Stromal cell of bone marrow (primary cell): ENCODE data around the gene REXO1.
"Not testable (repeated sequence)": the region's sequence is repeated elsewhere in the genome, so short reads cannot be mapped to it uniquely, and the experiment has no call there.

Experiments
- DNase-seq: peaks from one replicate; pipeline ENCODE4 v3.0.0-alpha.2; 2012; ENCODE audit warnings: low read depth

The REXO1 gene

DNA sequence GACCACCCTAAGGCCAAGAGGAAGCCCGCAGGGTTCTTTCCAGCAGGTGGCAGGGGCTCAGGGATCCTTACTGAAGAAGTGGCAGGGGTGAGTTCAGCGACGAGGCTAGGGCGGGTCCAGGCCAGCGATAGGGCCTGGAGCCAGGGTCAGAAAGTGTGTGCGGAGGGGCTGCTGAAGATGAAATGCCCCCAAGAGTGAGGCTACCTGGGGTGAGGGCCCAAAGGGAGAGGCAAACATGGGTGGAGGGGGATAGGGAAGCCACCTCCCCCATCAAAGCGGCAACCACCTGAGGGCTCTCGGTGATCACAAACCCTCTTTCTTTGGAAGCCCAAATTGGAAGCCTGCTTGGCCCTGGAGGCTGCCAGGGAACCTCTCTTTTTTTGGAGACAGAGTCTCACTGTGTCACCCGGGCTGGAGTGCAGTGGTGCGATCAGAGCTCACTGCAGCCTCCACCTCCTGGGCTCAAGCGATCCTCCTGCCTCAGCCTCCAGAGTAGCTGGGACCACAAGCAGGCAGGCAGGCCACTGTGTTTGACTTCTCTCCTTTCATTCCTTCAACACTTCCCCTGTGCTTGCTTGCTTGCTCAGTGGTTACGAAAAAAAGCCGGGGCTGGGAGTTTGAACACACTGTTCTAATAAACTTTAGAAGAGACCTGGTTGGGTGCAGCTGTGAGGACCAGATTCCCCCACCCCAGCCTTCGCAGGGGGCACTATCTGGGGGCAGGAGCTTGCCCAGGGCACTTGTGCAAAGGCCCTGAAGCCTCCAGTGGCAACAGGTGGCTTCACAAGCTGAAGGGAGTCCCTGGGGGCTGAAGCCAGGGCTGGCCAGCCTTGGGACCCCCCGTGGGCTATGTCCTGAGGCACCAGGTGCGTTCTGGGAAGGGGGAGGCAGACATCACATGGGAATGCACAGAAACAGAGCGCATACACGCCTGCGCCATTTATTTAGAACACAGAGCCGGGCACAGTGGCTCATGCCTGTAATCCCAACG, 34.8 kb downstream of the REXO1 start:
- no peak for DNase-seq

DNA sequence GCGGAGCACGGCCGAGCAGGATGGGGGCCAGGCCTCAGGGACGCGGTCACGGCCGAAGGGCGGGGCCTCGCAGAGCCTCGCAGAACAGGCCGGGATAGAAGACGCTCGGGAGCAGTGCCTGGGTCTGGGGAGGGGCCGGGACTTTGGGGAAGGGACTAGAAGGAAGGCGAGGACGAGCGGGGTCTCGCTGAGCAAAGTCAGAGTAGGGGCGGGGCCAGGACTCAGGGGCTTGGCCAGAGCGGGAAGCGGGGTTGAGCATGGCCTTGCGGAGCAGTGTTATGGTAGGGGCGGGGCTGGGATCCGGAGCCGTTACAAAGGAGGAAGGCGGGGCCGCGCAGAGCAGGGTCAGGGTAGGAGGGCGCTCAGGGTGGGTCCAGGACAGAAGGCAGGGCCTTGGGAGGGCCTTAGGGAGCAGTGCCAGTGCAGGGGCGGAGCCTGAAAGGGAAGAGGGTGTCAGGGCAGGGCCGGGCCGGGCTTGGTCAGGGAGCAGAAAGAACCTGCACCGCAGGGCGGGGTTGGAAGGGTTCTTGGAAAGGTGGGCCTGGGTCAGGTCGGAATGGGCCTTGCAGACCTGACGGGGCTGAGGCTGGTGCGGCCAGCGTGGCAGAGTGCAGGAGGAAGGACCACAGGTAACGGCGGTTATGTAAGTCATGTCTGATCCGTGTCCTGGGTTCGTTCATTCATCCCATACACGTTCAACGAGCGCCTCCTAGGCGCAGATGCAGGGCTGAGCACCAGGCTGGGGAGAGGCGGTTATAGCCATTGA, 35.7 kb downstream of the REXO1 start:
- DNase-seq = peak; percentile 75

DNA sequence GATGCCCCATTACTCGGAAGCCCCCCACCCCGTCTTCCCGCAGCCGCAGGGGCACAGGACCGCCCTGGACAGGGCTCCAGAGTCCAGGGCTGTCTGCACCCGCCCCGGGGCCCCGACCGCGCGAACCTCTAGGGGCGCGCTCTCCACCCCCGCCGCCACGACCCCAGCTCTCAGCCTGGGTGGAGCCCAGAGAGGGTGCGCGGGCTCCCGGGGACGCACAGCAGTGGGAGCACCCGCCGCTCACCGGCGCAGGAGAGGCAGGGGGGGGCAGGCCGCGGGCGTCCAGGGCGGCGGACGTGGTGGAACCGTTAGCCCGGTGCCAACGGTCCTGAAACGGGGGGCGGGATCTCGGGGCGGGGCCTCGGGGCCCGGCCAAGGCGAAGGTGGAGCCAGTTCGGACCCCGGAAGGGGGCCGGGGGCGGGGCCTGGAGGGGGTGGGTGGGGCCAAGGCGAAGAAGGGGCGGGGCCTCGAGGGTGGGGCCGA, 36.3 kb downstream of the REXO1 start, which contains the start of gene ATP8B3:
ATP8B3 (minus strand) TSS at position 335 of the 484 bp plus-strand sequence. CDS start 540 bp downstream, outside the sequence.
- DNase-seq = no peak

DNA sequence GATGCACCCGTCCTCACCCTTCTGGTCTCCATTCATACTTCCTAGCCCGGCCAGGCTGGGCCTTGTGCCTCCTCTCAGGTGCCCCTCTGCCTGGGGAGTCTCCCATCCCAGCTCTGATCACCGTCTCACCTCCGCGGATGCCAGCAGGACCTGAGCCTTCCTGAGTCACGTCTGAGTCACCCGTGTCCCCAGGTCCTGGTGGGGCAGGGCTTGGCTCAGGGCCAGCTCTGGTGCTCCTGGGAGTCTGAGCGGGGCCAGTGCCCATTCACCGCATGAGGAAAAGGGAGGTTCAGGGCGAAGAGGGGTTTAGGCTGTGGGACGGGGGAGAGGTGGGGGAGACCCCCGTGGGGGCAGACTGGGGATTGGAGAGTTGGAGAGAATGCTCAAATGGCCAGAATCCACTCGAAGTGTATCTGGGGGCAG, 36.8 kb downstream of the REXO1 start:
- DNase-seq = peak; percentile 12

DNA sequence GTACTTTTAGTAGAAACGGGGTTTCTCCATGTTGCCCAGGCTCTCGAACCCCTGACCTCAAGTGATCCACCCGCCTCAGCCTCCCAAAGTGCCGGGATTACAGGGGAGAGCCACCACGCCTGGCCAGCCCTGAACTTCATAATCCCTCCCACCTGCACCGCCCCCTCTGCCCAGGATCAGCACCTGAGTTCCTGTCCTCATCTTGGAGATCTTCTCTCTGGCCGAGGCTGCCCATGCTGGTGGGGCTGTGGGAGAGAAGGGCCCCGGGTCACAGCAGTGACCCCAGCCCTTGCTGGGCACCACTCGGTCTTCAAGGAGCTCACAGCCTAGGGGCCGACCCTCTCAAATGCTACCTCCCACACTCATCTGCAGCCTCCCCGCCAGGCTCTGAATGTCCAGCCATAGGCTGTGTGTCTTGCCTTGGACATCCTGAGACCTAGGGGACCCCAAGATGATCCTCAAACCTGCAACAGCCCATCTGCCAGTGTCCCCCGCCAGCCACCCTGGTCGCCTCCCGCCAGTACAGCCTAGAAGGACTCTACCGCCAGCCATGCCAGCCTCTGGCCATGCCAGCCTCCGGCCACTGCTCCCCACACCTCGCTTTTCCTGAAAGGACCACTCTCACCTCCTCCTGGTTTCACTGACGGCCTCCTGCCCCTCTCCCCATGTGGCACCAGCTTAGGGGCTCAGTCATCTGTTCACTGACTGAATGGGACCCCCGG, 37.7 kb downstream of the REXO1 start:
- DNase-seq = no peak

DNA sequence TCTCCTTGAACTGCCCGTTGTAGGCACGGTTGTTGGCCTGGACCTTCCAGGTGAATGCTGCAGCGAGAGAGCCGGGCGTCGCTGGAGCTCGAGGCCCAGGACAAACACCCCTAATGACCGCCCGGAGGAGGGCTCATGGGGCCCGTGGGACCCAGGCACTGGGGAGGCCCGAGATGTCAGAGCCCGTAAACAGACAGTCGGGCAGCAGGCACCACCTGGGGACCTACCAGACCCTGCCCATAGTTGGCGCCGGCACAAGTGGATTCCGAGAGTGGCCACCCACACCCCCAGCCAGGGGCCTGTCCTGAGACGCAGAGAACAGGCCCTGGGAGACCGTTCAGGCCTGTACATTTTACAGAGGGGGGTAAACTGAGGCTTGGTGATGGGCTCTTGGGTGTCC, 38.6 kb downstream of the REXO1 start:
- no peak for DNase-seq

DNA sequence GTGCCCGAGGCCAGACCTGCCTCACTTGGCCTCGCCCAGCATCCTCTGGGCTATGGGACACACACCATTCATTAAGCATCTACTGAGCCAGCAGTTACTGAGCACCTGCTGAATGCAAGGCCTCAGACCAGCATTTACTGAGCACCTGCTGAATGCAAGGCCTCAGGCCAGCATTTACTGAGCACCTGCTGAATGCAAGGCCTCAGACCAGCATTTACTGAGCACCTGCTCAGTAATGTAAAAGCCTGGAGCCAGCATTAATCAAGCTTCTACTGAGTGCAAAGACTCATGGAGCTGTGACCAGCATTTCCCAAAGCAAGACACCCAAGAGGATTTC, 39.9 kb downstream of the REXO1 start:
- no peak for DNase-seq

DNA sequence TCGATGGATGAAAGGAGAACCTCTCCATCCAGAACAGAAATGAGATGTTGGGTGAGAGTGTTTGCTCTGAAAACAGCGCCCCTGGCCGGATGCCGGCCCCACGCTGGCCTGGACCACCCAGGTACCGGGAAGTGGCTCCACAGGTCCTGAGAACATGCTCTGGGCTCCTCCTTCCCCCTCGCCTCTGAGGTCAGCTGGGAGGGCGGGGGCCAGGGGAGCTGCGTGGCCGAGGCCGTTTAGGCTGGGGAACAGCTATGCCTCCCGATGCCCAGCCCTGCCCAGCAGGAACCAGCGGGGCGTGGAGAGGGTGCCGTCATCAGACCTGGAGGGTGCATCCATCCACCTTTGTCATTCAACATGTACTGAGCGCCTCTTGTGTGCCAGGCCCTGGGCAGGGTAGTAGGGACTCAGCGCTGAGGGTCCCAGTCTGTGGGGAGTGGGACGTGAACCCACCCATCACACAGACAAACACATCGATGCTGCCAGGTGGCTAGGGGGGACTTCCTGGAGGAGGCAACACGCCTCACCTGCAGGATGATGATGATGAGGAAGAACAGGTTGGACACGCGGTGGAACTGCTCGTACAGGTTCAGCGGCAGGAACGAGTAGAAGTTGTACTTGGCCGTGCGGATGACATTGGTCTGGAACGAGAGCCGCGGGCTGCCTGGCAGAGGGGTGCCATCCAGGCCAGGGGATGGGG, 40.4 kb downstream of the REXO1 start:
- DNase-seq = no peak

DNA sequence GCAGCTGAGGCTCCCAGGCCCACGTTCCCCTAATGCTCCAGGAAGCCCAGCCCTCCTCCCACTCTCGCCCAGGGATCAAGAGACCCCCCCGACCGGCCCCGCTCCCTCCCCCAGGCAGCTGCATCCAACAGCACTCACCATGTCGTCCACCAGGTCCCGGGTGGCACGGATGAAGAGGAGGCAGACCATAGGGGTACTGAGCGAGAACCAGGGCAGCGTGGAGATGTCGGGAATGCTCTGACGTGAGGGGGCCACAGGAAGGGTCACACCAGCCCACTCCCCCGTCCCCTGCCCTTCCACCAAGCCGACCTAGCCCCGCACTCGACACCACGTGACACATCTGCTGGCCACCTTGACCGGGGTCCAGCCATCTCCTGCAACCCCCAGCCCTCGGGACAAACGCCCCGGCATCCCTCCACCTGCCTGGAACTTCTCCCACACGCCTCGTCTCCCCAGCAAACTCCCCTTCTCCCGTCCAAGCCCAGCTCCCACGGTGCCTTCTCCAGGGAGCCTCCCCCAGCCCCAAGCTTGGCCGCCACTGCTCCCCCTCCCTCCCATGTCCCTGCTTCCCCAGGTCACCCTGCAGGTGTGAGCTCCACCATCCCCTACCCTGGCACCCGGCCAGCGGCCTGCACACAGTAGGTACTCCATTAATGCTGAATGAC, 41.1 kb downstream of the REXO1 start:
- no peak for DNase-seq

DNA sequence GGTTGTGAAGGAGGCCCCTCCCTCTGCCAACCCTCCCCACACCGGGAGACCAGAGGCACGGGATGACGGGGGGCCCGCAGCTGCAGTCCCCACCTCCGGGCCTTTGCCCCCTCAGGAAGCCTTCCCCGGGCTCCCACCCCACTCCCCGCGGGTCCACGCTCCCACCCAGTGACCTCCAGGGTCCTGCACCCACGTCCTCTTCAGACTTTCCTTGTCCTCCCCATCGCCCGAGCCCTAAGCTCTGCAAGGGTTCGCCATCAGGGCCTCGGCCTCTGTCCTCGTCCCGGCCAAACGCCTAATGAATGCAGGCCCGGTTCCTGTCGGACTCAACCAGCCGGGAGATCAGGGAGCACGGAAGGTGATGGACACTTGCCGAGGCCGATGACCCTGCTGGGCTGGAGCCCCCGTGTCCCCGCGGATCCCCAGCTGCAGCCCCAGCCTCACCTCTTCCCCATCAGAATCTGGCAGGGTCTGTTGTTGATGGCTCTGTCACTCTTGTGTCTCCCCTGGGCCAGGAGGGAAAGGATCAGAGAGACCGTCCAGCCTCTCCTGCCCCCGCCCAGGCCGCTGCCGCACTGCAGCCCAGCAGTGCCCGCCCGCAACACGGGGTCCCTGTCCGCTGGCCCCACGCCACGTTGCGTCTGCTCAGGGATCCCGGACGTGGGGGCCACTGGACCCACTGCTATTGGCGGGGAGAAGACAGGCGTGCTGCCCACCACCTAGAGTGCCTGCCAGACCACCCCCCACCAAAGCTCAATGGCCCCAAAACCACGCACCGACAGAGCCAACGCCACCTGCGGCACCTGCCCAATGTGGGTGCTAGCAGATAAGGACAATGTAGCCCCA, 41.9 kb downstream of the REXO1 start:
- DNase-seq = no peak

DNA sequence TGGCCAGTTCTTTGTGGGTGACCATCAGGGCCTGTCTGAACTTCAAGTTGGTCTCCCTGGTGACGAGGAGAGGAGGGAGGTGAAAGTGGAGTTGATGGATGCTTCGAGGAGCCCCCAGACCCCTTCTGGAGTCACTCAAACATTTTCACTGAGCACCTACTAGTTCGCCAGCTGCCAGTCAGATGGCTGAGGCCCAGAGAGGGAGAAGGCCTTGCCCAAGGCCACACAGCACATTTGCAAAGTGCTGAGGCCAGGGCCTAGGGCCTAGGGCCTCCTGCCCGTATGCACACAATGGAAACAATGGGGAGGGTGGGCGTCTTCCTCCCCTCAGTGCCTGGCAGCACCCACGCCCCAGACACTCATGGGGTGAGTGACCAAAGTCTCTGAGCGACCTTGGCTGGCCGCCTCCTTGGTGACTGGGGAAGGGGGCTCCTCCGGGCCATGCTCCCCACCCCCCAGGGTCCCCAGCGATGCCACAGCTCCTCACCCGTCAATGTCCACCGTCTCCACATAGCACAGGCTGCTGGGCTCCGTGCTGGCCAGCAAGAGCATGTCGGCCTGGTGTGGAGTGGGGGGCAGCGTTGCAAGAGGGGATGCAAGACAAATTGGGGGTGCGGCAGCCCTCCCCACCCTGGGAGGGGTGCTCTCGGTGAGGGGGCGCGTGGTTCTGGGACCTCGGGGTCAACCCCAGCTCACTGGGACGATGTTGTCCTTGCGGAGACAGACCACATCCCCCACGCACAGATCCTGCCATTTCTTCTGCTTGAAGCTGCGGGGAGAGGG, 42.7 kb downstream of the REXO1 start:
- no peak for DNase-seq

DNA sequence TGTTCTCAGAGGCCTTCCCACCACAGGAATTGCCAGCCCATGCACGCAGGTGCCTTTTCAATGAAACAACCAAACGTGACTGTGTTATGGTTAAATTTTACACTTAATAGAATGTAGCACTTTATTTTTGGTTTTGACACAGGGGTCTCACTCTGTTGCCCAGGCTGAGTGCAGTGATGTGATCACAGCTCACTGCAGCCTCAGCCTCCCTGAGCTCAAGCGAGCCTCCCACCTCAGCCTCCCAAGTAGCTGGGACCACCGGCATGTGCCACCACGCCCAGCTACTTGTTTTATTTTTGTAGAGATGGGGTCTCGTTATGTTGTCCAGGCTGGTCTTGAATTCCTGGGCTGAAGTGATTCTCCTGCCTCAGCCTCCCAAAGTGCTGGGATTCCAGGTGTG, 43.4 kb downstream of the REXO1 start:
- no peak for DNase-seq

DNA sequence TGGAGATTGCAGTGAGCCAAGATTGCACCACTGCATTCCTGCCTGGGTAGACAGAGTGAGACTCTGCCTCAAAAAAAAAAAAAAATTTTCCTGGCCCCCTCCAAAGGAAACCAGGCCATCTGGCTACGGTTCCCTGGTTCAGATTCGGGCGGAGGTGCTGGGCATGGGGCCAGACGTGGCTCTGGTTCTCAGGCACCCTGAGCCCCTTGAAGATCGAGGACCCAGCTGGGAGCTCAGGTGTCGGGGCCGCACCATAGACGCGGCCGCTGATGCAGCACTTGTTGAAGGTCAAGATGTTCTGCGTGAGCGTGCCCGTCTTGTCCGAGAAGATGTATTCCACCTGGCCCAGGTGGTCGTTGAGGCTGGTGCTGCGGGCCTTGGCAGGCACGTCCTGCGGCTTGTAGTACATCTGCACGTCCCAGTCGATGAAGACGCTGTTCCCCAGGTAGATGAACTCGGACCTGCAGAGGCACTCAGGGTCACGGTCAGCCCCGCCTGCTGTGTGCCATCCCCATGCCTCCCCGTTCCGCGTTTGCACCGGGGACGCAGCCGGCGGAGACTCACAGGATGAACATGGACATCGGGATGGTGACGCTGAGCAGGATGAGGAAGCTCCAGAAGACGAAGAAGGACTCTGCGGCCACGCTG, 48.5 kb downstream of the REXO1 start:
- DNase-seq = no peak

DNA sequence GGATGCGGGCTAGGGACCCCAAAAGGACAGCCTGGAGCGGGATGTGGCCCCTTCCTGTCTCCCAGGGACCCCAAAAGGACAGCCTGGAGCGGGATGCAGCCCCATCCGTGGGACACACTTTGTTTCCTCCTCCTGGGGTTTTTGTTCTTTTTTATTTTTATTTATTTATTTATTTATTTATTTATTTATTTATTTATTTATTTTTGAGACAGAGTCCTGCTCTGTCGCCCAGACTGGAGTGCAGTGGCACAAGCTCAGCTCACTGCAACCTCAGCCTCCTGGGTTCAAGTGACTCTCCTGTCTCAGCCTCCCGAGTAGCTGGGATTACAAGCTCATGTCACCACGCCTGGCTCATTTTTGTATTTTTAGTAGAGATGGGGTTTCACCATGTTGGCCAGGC, 51.0 kb downstream of the REXO1 start:
- DNase-seq = not testable (repeated sequence)

DNA sequence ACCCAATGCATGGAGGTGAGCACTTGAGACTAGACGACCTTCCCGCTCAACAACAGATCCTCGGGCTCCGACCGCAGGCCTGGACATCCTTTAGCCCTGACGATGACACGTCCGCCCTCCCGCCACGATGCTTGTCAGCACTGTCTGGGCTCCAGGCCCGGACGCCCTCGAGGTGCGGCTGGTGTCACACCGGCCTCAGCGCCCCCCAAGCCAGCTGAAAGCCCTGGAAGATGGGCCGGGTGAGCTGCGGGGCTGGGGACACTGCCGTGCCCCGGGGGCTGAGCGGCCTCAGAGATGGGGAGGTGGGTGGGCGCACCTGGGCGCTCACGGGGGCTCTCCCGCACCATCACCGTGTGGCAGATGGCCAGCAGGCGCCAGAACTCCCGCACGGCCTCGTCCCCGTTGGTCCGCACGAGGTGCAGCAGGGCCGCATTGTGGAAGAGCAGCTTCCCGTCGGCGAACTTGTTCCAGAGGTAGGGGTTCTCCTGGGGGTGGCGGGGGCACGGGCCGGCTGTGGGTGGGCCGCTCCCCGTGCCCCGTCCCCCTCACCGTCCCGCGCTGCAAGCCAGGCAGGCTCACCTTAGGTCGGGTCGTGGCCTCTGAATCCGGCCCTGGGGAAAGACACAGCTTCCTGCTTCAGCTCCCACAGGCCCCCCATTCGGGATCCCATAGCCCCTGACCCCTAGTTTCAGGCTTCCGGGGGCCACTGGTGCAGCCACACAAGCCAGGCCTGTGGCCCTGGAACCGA, 51.7 kb downstream of the REXO1 start:
- DNase-seq = no peak

DNA sequence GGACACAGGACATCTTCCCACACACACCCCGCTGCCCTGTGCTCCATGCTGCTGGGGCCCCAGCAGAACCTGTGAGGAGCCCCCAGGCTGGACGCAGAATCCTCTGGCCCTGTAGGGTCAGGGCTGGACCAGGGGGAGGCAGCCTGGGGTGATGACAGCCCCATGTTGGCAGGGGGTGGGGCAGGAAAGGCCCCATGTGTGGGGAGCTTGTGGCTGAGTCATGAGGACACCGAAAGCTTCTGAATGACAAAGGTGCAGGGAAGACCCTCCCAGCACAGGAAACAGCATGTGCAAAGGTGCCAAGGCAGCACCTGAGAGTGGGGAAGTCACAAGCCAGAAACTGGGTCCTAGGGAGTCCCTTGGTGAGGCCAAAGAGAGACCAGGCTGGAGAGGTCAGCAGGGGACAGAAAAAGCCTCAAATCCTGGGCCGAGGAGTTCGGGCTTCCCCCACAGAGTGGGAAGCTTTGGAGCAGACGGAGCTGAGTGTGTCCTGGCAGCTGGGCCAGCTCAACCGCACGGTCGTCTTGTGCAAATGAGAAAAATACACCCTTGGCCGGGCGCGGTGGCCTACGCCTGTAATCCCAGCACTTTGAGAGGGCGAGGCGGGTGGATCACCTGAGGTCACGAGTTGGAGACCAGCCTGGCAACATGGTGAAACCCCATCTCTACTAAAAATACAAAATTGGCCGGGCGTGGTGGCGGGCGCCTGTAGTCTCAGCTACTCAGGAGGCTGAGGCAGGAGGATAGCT, 53.7 kb downstream of the REXO1 start:
- DNase-seq = no peak

DNA sequence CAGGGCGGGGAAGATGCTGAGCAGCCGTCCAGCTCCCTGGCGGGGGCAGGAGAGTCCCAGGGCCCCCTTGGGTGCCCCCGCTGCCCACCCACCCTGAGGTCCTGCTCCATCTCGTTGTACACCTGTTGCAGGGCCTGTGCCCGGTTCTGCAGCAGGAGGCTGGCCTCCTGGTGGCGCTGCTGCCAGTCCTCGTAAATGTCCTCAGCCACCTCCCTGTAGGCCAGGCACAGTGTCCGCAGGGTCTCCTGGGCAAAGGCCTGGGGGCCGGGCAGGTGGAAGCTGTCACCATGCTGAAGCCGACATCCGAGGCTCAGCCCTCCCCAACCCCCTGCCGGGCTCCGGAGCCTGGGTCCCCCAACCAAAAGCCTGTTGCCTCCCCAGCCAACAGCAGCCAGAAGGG, 56.4 kb downstream of the REXO1 start:
- DNase-seq = no peak
